RWPE2 (cell line): Measurements from ENCODE around the gene CRLF1.

ENCODE experiments used
- ATAC-seq: fragments of 200-7000 bp; cut with Tn5 transposase; 3 replicates; pipeline ENCODE4 v1.9.1; 2021; ENCODE audit warnings: low read depth
- DNase-seq: peaks from one replicate; pipeline ENCODE4 v3.0.0-alpha.2; 2020; ENCODE audit warnings: low spot score
- H3K27ac ChIP-seq: fragments of 450-650 bp; 2 replicates; pipeline ENCODE4 v1.5.1; 2017; ENCODE audit warnings: mild to moderate bottlenecking; ENCODE audit not compliant: poor library complexity, severe bottlenecking
- H3K27me3 ChIP-seq: fragments of 250-450 bp; sonication (Bioruptor Pico); 2 replicates; pipeline ENCODE4 v1.5.1; 2021; ENCODE audit warnings: mild to moderate bottlenecking, moderate library complexity; ENCODE audit not compliant: insufficient read depth, poor library complexity, severe bottlenecking
- H3K36me3 ChIP-seq: fragments of 250-450 bp; sonication (Bioruptor Pico); 2 replicates; pipeline ENCODE4 v1.5.1; 2020; ENCODE audit warnings: low read depth, mild to moderate bottlenecking, moderate library complexity
- H3K4me1 ChIP-seq: fragments of 250-450 bp; sonication (Bioruptor Pico); 2 replicates; pipeline ENCODE4 v1.5.1; 2021; ENCODE audit warnings: mild to moderate bottlenecking, moderate library complexity; ENCODE audit not compliant: insufficient read depth, poor library complexity, severe bottlenecking
- H3K4me3 ChIP-seq: fragments of 250-450 bp; sonication (Bioruptor Pico); 2 replicates; pipeline ENCODE4 v1.5.1; 2021; ENCODE audit warnings: mild to moderate bottlenecking, moderate library complexity; ENCODE audit not compliant: severe bottlenecking
- H3K9me3 ChIP-seq: fragments of 250-450 bp; sonication (Bioruptor Pico); 2 replicates; pipeline ENCODE4 v1.5.1; 2021; ENCODE audit warnings: mild to moderate bottlenecking, moderate library complexity; ENCODE audit not compliant: severe bottlenecking
- TF ChIP-seq, protein P1 (sequence below): fragments of 450-650 bp; IDR thresholded peaks from one replicate; pipeline ENCODE4 v1.5.1; 2017; ENCODE audit warnings: mild to moderate bottlenecking, moderate library complexity; ENCODE audit not compliant: poor library complexity, severe bottlenecking

The CRLF1 gene

GRCh38 chr19:18571564-18572344 is 34.8 kb downstream of the CRLF1 start, which contains the start of gene UBA52:
UBA52 (plus strand) TSS chr19:18571857; CDS start chr19:18573301, 1,444 bp downstream.
- no peaks in the 10 kb centered on the region for H3K9me3 ChIP-seq
- H3K27ac ChIP-seq, result peak within 1 kb of the TSS; percentile 56
- no peaks in the 10 kb centered on the region for H3K27me3 ChIP-seq
- TF ChIP-seq, protein P1, sequence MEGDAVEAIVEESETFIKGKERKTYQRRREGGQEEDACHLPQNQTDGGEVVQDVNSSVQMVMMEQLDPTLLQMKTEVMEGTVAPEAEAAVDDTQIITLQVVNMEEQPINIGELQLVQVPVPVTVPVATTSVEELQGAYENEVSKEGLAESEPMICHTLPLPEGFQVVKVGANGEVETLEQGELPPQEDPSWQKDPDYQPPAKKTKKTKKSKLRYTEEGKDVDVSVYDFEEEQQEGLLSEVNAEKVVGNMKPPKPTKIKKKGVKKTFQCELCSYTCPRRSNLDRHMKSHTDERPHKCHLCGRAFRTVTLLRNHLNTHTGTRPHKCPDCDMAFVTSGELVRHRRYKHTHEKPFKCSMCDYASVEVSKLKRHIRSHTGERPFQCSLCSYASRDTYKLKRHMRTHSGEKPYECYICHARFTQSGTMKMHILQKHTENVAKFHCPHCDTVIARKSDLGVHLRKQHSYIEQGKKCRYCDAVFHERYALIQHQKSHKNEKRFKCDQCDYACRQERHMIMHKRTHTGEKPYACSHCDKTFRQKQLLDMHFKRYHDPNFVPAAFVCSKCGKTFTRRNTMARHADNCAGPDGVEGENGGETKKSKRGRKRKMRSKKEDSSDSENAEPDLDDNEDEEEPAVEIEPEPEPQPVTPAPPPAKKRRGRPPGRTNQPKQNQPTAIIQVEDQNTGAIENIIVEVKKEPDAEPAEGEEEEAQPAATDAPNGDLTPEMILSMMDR, result no peak
- ATAC-seq (peak; percentile 90), DNase-seq (peak; percentile 97)
- peak within 1 kb of the TSS; percentile 90 for H3K4me3 ChIP-seq
- peaks cover 6% of the 10 kb centered on the region for H3K4me1 ChIP-seq
- H3K36me3 ChIP-seq, result peaks cover 61% of the 10 kb centered on the region

DNA sequence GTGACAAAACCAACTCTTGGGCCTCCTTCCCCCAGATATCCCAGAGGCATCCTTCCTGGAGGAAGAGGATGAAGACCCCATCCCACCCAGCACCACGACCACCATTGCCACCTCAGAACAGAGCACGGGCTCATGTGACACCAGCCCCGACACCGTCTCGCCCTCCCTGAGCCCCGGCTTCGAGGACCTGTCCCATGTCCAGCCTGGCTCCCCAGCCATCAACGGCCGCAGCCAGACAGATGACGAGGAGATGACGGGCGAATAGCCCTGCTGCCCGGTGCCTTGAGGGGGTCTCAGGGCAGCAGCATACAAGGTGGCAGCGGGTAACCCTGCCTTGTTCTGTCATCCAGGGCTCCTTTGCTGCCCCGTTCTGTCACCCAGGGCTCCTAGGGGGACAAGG is 38.2 kb downstream of the CRLF1 start:
- Histone ChIP-seq H3K4me3 (no peak overlapping the region), H3K27me3 (no peaks in the 10 kb centered on the region), H3K27ac (no peak overlapping the region), H3K4me1 (peaks cover 6% of the 10 kb centered on the region), H3K9me3 (no peaks in the 10 kb centered on the region), H3K36me3 (peaks cover 64% of the 10 kb centered on the region)
- ATAC-seq, result no peak
- TF ChIP-seq, protein P1, result no peak
- DNase-seq, result no peak

DNA sequence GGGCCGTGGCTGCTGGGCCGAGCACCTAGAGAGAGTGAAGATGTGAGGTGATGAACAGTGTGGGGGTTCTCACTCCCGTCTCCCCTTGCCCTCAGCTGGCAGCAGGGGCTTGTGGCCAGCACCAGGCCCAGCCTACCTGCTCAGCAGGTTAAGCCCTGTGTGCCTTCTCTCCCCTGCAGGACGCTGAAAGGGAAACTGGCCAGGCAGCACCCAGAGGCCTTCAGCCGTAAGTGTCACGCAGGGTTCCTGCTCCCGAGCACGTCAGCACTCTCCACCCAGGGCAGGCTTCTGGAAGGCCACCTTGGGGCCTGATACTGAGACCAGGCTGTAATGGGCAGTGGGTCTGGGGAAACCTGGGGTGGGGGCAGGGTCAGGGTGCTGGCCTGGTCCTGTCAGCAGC is 39.6 kb downstream of the CRLF1 start:
- Histone ChIP-seq H3K36me3 (peaks cover 68% of the 10 kb centered on the region), H3K27me3 (no peaks in the 10 kb centered on the region), H3K4me3 (no peak overlapping the region), H3K4me1 (no peaks in the 10 kb centered on the region), H3K9me3 (no peaks in the 10 kb centered on the region), H3K27ac (no peak overlapping the region)
- DNase-seq (no peak), ATAC-seq (no peak)
- TF ChIP-seq, protein P1, result no peak

- no peaks in the 10 kb centered on the region for H3K27me3 ChIP-seq
- H3K4me1 ChIP-seq, result no peaks in the 10 kb centered on the region
- ATAC-seq (no peak), DNase-seq (no peak)
- TF ChIP-seq, protein P1, result no peak
- H3K9me3 ChIP-seq, result no peaks in the 10 kb centered on the region
- no peak overlapping the region for H3K27ac ChIP-seq
- H3K4me3 ChIP-seq, result no peak overlapping the region
- H3K36me3 ChIP-seq, result peaks cover 65% of the 10 kb centered on the region
Observed at GRCh38 chr19:18562086-18562485, 44.5 kb downstream of the CRLF1 start.

DNA sequence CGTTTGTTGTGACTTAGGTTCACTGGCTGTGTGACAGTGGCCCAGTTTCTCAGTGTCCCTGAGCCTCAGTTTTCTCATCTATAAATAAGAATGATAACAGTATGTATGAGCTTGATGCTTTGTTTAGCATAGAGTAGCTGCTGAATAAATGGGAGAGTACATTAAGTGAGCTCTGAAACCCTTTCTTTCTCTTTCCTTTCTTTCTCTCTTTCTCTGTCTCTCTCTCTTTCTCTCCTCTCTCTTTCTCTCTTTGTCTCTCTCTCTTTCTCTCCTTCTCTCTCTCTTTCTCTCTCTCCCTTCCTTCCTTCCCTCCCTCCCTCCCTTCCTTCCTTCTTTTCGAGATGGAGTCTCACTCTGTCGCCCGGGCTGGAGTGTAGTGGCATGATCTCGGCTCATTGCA is 46.9 kb downstream of the CRLF1 start:
- Histone ChIP-seq H3K36me3 (peaks cover 41% of the 10 kb centered on the region), H3K27ac (no peak overlapping the region), H3K27me3 (no peaks in the 10 kb centered on the region), H3K4me1 (no peaks in the 10 kb centered on the region), H3K9me3 (no peaks in the 10 kb centered on the region), H3K4me3 (no peak overlapping the region)
- DNase-seq (no peak), ATAC-seq (no peak)
- TF ChIP-seq, protein P1, result no peak
